ENCODE results near the gene SH2B2. TPM values are rescaled to one million over a fixed set of nuclear protein-coding genes. Genes with fewer than 3 reads are reported as not detected.

SH2B2 gene
- total RNA-seq, 1 experiment from 2014 or later: 8.8 TPM

DNA sequence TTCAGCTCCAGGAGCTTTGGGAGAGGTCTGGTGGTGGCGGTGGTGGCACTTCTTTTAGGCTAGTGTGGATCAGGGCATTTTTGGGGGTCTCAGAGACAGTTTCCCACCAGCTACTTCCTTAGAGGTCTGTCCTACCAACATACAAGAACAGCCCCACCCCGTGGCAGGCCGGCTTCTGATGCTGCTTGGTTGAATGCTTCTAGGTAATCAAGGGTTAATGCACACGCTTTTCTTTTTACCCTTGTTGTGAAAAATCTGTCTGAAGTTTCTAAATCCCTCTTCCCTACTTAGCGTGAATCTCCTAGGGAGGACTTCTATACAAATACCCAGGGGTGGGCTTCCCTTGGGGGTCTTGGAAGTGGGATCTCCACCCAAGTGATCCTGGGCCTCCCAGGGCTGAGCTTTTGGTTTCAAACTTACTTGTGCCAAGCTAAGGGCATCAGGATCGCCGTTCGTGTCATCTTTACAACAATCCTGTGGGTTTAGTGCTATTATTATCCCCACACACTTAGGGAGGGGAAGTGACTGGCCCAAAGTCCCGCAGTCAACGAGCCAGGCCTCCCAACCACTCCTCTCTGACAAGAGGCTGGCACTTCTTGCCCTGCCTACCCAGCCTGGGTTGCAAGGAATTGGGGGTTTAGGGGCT is 1.7 kb downstream of the SH2B2 start:
- DNase-seq: peak; percentile 13
- H4K20me1 ChIP-seq (ENCODE audit: low read length): no peaks in the 10 kb centered on the region
- no peaks in the 10 kb centered on the region for H3K79me2 ChIP-seq (ENCODE audit: low read length)
- H3K9me2 ChIP-seq (replicated peaks; ENCODE audit: low read length): no peaks in the 10 kb centered on the region
- H2AFZ ChIP-seq (ENCODE audit: low read length): peak overlapping the region; percentile 67
- CTCF ChIA-PET: interaction anchor here (0.6 kb wide), 1 partner anchor 745 kb away, joined by 4 read pairs; no protein-coding TSS in a partner anchor
- TF ChIP-seq, protein P1, sequence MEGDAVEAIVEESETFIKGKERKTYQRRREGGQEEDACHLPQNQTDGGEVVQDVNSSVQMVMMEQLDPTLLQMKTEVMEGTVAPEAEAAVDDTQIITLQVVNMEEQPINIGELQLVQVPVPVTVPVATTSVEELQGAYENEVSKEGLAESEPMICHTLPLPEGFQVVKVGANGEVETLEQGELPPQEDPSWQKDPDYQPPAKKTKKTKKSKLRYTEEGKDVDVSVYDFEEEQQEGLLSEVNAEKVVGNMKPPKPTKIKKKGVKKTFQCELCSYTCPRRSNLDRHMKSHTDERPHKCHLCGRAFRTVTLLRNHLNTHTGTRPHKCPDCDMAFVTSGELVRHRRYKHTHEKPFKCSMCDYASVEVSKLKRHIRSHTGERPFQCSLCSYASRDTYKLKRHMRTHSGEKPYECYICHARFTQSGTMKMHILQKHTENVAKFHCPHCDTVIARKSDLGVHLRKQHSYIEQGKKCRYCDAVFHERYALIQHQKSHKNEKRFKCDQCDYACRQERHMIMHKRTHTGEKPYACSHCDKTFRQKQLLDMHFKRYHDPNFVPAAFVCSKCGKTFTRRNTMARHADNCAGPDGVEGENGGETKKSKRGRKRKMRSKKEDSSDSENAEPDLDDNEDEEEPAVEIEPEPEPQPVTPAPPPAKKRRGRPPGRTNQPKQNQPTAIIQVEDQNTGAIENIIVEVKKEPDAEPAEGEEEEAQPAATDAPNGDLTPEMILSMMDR (conservative IDR thresholded peaks at IDR 0.05; ENCODE audit: low read depth, low read length): peak; percentile 39
- TF ChIP-seq EZH2phosphoT487 (IDR thresholded peaks at IDR 0.05; ENCODE audit: borderline replicate concordance, low read length): no peak
- no peaks in the 10 kb centered on the region for H3K36me3 ChIP-seq (ENCODE audit: low read depth, low read length)
- H3K27me3 ChIP-seq (ENCODE audit: low read length): no peaks in the 10 kb centered on the region
- H3K4me3 ChIP-seq (ENCODE audit: low read length): peak overlapping the region; percentile 72
- H3K9ac ChIP-seq (ENCODE audit: low read length): no peak overlapping the region
- H3K9me3 ChIP-seq (ENCODE audit: low read length): no peaks in the 10 kb centered on the region
- POLR2A ChIA-PET (ENCODE audit: unreplicated experiment): no interaction called here
- intact Hi-C loops (cut with micrococcal nuclease): loop anchor here (5.0 kb wide), 1 partner anchor 74 kb away; no protein-coding TSS in a partner anchor
- no TSS peak for BruUV-seq (replicated peaks)
- peaks cover 11% of the 10 kb centered on the region for H3K4me1 ChIP-seq (ENCODE audit: insufficient read depth, low read length)
- H3K27ac ChIP-seq (ENCODE audit: low read length): no peak overlapping the region
- H3F3A ChIP-seq (ENCODE audit: low read length, unreplicated experiment): no peaks in the 10 kb centered on the region
- ATAC-seq: no peak
- H3K4me2 ChIP-seq (ENCODE audit: low read length): peak overlapping the region; percentile 86

DNA sequence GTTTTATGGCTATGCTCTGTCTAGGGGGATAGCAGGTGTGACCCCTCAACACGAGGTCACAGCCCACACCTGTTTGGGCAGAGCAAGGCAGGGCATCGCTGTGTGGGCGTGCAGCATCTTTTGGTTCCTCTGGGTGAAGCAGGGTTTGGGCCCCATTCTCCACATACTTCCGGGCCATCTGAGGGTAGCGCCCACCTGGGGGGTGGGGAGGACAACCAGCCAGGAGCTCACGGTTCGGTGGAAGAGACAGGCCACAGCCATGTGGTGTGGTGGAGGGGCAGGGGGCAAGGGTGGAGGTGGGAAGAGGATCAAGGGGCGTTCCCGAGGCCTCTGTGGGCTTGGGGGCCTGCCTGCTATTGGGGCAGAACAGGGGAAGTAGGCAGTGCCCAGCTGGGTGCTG is 2.4 kb downstream of the SH2B2 start:
- Histone ChIP-seq H2AFZ (ENCODE audit: low read length) (no peak overlapping the region), H3K79me2 (ENCODE audit: low read length) (no peaks in the 10 kb centered on the region), H3K27me3 (ENCODE audit: low read length) (no peaks in the 10 kb centered on the region), H3K4me1 (ENCODE audit: insufficient read depth, low read length) (peaks cover 11% of the 10 kb centered on the region), H3K9me3 (ENCODE audit: low read length) (no peaks in the 10 kb centered on the region), H3K4me3 (ENCODE audit: low read length) (no peak overlapping the region), H3K9ac (ENCODE audit: low read length) (no peak overlapping the region), H3K9me2 (replicated peaks; ENCODE audit: low read length) (no peaks in the 10 kb centered on the region), H3K4me2 (ENCODE audit: low read length) (no peak overlapping the region), H3F3A (ENCODE audit: low read length, unreplicated experiment) (no peaks in the 10 kb centered on the region), H3K36me3 (ENCODE audit: low read depth, low read length) (no peaks in the 10 kb centered on the region), H4K20me1 (ENCODE audit: low read length) (no peaks in the 10 kb centered on the region), H3K27ac (ENCODE audit: low read length) (no peak overlapping the region)
- TF ChIP-seq EZH2phosphoT487 (IDR thresholded peaks at IDR 0.05; ENCODE audit: borderline replicate concordance, low read length) (no peak), EZH2 (IDR thresholded peaks at IDR 0.05; ENCODE audit: low read length, unreplicated experiment) (no peak)
- TF ChIP-seq, protein P1 (conservative IDR thresholded peaks at IDR 0.05; ENCODE audit: low read depth, low read length): no peak
- ATAC-seq: no peak
- intact Hi-C loops (cut with micrococcal nuclease): loop anchor here (5.0 kb wide), 1 partner anchor 73 kb away; no protein-coding TSS in a partner anchor
- BruUV-seq (replicated peaks): no TSS peak
- ChIA-PET POLR2A (ENCODE audit: unreplicated experiment) (no interaction called here), CTCF (no interaction called here)
- DNase-seq: no peak

All from PC-3 (cell line).